ENCODE measurements around the gene SKIC8.

The SKIC8 gene

GRCh38 chr15:78341057-78341987, 41.9 kb upstream of the SKIC8 start:
- no peak for DNase-seq (ENCODE audit: low read depth)
- no peak overlapping the region for H3K4me3 ChIP-seq (ENCODE audit: control insufficient read depth, low read depth, low read length)
- TF ChIP-seq, protein P1, sequence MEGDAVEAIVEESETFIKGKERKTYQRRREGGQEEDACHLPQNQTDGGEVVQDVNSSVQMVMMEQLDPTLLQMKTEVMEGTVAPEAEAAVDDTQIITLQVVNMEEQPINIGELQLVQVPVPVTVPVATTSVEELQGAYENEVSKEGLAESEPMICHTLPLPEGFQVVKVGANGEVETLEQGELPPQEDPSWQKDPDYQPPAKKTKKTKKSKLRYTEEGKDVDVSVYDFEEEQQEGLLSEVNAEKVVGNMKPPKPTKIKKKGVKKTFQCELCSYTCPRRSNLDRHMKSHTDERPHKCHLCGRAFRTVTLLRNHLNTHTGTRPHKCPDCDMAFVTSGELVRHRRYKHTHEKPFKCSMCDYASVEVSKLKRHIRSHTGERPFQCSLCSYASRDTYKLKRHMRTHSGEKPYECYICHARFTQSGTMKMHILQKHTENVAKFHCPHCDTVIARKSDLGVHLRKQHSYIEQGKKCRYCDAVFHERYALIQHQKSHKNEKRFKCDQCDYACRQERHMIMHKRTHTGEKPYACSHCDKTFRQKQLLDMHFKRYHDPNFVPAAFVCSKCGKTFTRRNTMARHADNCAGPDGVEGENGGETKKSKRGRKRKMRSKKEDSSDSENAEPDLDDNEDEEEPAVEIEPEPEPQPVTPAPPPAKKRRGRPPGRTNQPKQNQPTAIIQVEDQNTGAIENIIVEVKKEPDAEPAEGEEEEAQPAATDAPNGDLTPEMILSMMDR (IDR thresholded peaks at IDR 0.05; ENCODE audit: control insufficient read depth, insufficient read depth, low read depth, low read length, missing control alignments) = no peak

- H3K4me3 ChIP-seq (ENCODE audit: control insufficient read depth, low read depth, low read length) = no peak within 1 kb of the TSS
- TF ChIP-seq, protein P1 (IDR thresholded peaks at IDR 0.05; ENCODE audit: control insufficient read depth, insufficient read depth, low read depth, low read length, missing control alignments) = no peak
- no peak for DNase-seq (ENCODE audit: low read depth)
These were observed 41.0 kb upstream of the SKIC8 start, which contains the start of gene CRABP1 for GRCh38 chr15:78340231-78341056. TSS of gene CRABP1 (plus strand) at chr15:78340353. CDS start at chr15:78340429, 76 bp downstream.

- TF ChIP-seq, protein P1 (IDR thresholded peaks at IDR 0.05; ENCODE audit: control insufficient read depth, insufficient read depth, low read depth, low read length, missing control alignments) = no peak
- DNase-seq (ENCODE audit: low read depth) = no peak
These were observed 40.1 kb upstream of the SKIC8 start for GRCh38 chr15:78339559-78339958.

GRCh38 chr15:78338781-78339180, 39.4 kb upstream of the SKIC8 start:
- DNase-seq (ENCODE audit: low read depth) = no peak
- no peak overlapping the region for H3K4me3 ChIP-seq (ENCODE audit: control insufficient read depth, low read depth, low read length)
- TF ChIP-seq, protein P1 (IDR thresholded peaks at IDR 0.05; ENCODE audit: control insufficient read depth, insufficient read depth, low read depth, low read length, missing control alignments) = no peak

More at GRCh38 chr15:78339559-78339958, 40.1 kb upstream of the SKIC8 start:
- no peak overlapping the region for H3K4me3 ChIP-seq (ENCODE audit: control insufficient read depth, low read depth, low read length)

DNA sequence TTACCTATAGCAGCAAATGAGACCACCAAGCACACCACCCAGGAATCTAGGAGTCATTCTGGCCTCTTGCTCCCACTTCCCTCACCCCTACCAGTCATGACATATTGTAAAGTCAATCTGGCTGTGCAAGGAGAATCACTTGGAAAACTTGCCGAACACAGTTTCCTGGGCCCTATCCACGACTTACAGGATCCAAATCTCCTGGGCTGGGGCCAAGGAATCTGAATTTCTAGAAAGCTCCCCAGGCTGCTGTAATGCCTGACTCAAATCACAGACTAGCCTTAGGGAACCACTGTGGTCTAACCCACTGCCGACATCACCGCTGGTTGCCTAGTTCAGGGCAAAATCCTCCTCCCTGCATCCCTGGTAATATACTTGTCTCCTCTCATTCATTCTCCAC, 36.6 kb upstream of the SKIC8 start:
- H3K4me3 ChIP-seq (ENCODE audit: control insufficient read depth, low read depth, low read length) = no peak overlapping the region
- DNase-seq (ENCODE audit: low read depth) = no peak
- TF ChIP-seq, protein P1 (IDR thresholded peaks at IDR 0.05; ENCODE audit: control insufficient read depth, insufficient read depth, low read depth, low read length, missing control alignments) = no peak

- TF ChIP-seq, protein P1 (IDR thresholded peaks at IDR 0.05; ENCODE audit: control insufficient read depth, insufficient read depth, low read depth, low read length, missing control alignments) = no peak
- DNase-seq (ENCODE audit: low read depth) = no peak
- H3K4me3 ChIP-seq (ENCODE audit: control insufficient read depth, low read depth, low read length) = no peak overlapping the region
These were observed 35.4 kb upstream of the SKIC8 start for GRCh38 chr15:78334845-78335244.

All from AG09309 (cell line).